Endothelial cell of umbilical vein (primary cell): ENCODE measurements around the gene NPHS1.

Experiments
- TF ChIP-seq, protein P1 (sequence below), 2 donors: IDR thresholded peaks; 1 replicate in 1 of 2; 2 replicates in 1 of 2; pipeline ENCODE4 v1.5.1; 2011; ENCODE audit warnings: low read length in 2 of 2, mild to moderate bottlenecking in 2 of 2, moderate library complexity in 2 of 2, control low read depth in 1 of 2, inconsistent platforms in 1 of 2, low read depth in 1 of 2; ENCODE audit not compliant: insufficient read depth in 1 of 2; ENCODE audit errors: extremely low read depth in 1 of 2
- TF ChIP-seq, protein P2 (sequence below): IDR thresholded peaks from 2 replicates; pipeline ENCODE4 v1.6.1; 2011; ENCODE audit not compliant: insufficient read depth, insufficient read length

DNA sequence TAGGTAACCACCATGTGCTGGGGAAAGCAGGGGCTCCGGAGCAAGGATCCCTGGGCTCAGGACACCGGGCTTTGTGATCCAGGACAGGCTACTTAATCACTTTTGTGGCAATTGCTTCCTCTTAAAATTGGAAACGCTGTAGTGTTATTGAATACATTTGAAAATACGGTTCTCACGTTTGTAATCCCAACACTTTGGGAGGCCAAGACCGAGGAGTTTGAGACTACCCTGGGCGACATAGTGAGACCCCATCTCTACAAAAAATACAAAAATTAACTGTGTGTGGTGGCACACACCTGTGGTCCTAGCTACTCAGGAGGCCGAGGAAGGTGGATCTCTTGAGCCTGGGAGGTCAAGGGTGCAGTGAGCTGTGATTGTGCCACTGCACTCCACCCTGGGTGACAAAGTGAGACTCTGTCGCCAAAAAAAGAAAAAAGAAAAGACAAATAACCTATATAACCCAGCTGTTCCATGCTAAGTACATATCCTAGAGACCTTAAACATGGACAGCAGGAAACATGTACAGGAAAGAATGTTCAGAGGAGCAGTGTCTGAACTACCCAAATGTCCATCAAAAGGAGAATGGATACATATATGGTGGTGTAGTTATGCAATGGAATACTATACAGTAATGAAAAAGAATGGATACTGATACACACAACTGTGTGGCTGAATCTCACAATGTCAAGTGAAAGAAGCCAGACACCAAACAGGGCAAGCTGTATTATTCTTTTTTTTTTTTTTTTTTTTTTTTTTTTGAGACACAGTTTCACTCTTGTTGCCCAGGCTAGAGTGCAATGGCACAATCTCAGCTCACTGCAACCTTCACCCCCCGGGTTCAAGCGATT is 39.0 kb downstream of the NPHS1 start:
- TF ChIP-seq, protein P1, sequence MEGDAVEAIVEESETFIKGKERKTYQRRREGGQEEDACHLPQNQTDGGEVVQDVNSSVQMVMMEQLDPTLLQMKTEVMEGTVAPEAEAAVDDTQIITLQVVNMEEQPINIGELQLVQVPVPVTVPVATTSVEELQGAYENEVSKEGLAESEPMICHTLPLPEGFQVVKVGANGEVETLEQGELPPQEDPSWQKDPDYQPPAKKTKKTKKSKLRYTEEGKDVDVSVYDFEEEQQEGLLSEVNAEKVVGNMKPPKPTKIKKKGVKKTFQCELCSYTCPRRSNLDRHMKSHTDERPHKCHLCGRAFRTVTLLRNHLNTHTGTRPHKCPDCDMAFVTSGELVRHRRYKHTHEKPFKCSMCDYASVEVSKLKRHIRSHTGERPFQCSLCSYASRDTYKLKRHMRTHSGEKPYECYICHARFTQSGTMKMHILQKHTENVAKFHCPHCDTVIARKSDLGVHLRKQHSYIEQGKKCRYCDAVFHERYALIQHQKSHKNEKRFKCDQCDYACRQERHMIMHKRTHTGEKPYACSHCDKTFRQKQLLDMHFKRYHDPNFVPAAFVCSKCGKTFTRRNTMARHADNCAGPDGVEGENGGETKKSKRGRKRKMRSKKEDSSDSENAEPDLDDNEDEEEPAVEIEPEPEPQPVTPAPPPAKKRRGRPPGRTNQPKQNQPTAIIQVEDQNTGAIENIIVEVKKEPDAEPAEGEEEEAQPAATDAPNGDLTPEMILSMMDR (IDR thresholded peaks at IDR 0.05; ENCODE audit: extremely low read depth in 1 of 2, insufficient read depth in 1 of 2, low read depth in 1 of 2, low read length in 2 of 2) = no peak
- TF ChIP-seq, protein P2, sequence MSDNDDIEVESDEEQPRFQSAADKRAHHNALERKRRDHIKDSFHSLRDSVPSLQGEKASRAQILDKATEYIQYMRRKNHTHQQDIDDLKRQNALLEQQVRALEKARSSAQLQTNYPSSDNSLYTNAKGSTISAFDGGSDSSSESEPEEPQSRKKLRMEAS = no peak
